ENCODE measurements around the gene DCAF8.

DNA sequence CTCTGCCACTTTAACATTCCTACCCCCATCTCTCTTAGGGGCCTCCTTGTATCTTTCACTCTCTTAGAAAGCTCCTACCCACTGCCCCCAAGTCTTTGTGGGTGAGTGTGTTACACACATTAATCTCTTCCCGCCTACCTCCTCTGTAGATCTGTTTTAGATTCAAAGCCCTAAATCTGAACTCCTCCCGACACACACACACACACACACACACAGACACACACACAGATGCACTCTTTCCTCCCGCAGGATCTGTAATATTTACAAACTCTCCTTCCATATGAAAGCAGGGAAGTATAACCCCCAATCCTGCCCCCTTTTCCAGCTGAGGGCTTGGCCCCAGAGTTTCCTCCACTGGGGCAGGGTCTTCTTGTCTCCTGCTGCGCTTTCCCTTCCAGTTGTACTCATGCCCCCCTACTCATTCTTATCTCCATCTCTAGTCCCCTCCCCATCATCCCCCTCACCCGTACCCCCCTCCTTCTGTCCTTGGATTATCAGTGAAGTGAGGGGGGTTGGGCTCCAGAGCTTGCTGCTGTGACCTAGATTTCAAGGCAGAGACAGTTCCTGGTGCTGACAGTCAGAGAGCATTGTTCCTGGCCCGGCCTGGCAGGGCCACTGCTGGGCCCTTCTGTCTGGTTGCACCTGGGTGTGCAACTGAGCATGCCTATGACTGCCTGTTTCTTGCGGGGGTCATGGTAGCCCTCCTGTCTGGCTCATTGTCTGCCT is 52.9 kb downstream of the DCAF8 start:
- no peak for TF ChIP-seq EZH2 (IDR thresholded peaks at IDR 0.05; ENCODE audit: borderline replicate concordance, low read length)
- TF ChIP-seq, protein P1, sequence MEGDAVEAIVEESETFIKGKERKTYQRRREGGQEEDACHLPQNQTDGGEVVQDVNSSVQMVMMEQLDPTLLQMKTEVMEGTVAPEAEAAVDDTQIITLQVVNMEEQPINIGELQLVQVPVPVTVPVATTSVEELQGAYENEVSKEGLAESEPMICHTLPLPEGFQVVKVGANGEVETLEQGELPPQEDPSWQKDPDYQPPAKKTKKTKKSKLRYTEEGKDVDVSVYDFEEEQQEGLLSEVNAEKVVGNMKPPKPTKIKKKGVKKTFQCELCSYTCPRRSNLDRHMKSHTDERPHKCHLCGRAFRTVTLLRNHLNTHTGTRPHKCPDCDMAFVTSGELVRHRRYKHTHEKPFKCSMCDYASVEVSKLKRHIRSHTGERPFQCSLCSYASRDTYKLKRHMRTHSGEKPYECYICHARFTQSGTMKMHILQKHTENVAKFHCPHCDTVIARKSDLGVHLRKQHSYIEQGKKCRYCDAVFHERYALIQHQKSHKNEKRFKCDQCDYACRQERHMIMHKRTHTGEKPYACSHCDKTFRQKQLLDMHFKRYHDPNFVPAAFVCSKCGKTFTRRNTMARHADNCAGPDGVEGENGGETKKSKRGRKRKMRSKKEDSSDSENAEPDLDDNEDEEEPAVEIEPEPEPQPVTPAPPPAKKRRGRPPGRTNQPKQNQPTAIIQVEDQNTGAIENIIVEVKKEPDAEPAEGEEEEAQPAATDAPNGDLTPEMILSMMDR (IDR thresholded peaks at IDR 0.05; ENCODE audit: low read length), result no peak
